ENCODE measurements around the gene ANKRD55. TPM values are rescaled to one million over a fixed set of nuclear protein-coding genes. Genes with fewer than 3 reads are reported as not detected.

ANKRD55 gene
- total RNA-seq, 4 donors from 2014 or later, result 0.09 TPM; not detected in 3

DNA sequence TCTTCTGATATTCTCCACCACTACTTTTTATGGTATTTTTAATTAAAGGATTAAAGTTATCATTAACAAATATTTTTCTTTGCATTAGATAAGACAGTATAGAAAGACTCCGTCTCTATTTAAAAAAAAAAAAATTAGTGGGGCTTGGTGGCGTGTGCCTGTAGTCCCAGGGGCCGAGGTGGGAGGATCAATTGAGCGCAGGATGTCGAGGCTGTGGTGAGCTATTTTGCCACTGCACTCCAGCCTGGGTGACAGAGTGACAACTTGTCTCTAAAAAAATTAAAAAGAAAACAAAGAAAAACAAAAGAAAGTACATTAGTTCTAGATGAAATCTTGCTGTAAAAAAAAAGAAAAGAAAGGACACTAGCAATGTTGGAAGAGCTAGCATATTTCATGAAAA is 141.0 kb downstream of the ANKRD55 start:
- no peak overlapping the region for H3K4me3 ChIP-seq
- intact Hi-C loops (cut with DNase I), result no loop called here
- H3K27me3 ChIP-seq, result no peaks in the 10 kb centered on the region
- no peaks in the 10 kb centered on the region for H3K9me3 ChIP-seq
- no peak overlapping the region for H3K27ac ChIP-seq
- H3K36me3 ChIP-seq, result no peaks in the 10 kb centered on the region
- WGBS, 2 donors, result 87 to 88% methylated on average over 5 of the region's 5 CpGs
- no peak for DNase-seq
- TF ChIP-seq, protein P1, sequence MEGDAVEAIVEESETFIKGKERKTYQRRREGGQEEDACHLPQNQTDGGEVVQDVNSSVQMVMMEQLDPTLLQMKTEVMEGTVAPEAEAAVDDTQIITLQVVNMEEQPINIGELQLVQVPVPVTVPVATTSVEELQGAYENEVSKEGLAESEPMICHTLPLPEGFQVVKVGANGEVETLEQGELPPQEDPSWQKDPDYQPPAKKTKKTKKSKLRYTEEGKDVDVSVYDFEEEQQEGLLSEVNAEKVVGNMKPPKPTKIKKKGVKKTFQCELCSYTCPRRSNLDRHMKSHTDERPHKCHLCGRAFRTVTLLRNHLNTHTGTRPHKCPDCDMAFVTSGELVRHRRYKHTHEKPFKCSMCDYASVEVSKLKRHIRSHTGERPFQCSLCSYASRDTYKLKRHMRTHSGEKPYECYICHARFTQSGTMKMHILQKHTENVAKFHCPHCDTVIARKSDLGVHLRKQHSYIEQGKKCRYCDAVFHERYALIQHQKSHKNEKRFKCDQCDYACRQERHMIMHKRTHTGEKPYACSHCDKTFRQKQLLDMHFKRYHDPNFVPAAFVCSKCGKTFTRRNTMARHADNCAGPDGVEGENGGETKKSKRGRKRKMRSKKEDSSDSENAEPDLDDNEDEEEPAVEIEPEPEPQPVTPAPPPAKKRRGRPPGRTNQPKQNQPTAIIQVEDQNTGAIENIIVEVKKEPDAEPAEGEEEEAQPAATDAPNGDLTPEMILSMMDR (IDR thresholded peaks at IDR 0.05), result no peak
- TF ChIP-seq POLR2A (IDR thresholded peaks at IDR 0.05), result no peak
- H3K4me1 ChIP-seq, result peaks cover 0 to 8% (median 0%) of the 10 kb centered on the region in 3 donors

DNA sequence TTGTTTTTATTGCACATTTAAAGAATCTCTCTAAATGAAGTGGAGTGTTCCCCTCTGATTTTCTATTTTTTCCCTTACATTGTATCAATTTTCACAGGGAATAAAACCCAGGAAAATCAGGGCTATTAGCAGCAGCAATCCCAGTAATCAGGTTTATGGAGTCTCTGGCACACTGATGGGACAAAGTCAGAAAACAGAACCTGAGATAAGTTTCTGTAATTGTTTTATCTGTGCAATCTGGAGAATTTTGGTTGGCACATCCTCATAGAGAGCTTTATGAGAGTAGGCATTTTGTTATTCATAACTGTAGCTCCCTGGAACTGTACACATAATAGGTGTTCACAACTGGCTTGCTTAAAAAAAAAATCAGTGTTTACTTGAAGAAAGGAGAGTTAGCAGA is 141.5 kb downstream of the ANKRD55 start:
- Histone ChIP-seq H3K9me3 (no peaks in the 10 kb centered on the region), H3K4me3 (no peak overlapping the region), H3K27ac (no peak overlapping the region), H3K4me1 (peaks cover 0 to 8% (median 0%) of the 10 kb centered on the region in 3 donors), H3K27me3 (no peaks in the 10 kb centered on the region), H3K36me3 (no peaks in the 10 kb centered on the region)
- no peak for DNase-seq
- intact Hi-C loops (cut with DNase I), result no loop called here
- TF ChIP-seq, protein P1 (IDR thresholded peaks at IDR 0.05), result no peak
- TF ChIP-seq POLR2A (IDR thresholded peaks at IDR 0.05), result no peak

DNA sequence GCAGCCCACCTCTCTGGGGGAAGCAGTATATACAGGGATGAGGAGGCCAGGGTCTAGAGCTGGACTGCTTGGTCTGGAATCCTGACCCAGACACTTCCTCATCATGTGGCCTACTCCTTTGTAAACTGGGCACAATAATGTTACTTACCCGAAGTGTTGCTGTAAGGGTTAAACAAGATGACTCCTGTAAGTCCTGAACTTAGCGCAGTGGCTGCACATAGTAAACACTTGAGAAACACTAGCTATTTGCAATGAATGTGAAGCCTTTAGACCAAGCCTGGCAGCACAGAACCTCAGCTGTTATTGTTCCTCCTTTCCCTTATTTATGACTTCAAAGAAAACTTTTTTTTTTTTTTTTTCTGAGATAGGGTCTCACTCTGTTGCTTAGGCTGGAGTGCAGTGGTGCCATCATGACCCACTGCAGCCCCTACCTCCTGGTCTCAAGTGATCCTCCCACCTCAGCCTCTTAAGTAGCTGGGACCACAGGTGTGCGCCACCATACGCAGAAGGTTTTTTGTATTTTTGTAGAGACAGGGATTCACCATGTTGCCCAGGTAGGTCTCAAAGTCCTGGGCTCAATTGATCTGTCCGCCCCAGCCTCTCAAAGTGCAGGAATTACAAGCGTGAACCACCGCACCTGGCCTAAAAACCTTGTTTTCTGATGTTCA is 142.2 kb downstream of the ANKRD55 start:
- H3K9me3 ChIP-seq, result no peaks in the 10 kb centered on the region
- no peaks in the 10 kb centered on the region for H3K27me3 ChIP-seq
- TF ChIP-seq, protein P1 (IDR thresholded peaks at IDR 0.05), result no peak
- TF ChIP-seq POLR2A (IDR thresholded peaks at IDR 0.05), result no peak
- no peak overlapping the region for H3K4me3 ChIP-seq
- no peaks in the 10 kb centered on the region for H3K36me3 ChIP-seq
- 95 to 97% methylated on average over 7 of the region's 7 CpGs for WGBS, 2 donors
- no peak for DNase-seq
- H3K4me1 ChIP-seq, result peaks cover 0 to 8% (median 0%) of the 10 kb centered on the region in 3 donors
- H3K27ac ChIP-seq, result no peak overlapping the region
- intact Hi-C loops (cut with DNase I), result no loop called here

DNA sequence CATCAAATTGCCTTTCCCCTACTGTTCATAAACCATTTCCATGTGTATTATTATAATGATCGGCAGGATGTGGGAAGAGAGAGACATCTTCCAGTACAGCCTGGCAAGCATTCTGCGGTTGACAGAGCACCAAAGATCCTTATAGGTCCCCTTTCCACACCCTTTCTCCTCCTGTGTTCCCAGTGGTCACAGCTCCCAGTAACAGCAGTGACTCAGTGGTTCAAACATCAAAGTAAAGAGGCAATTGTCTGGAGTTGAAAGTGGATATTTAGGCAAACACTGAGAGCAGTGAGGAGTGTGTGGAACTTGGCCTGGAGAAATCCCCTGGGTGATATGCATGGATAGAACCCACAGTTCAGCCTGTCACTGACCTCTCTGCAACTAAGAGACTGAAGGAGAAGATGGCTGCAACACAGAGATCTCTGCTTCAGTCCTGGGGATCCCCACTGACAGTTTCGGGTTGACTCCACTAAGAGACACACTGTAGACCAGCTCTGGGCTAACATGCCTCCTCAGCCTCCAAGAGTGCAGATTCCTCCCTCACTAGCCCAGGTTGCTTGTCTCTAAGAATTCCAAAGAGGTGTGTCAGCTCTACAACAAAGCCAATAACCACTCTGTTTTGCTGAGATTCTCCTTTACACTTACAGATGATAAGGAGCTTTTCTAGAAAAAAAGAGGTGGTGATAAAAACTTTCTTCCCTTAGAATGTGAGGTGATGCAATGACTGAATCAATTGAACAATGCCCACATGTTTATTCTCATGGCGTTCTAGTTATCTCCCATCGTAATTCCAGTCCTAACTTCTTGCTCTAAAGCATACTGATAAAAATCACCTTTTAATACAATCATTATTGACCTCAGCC is 143.9 kb downstream of the ANKRD55 start:
- DNase-seq, result no peak
- peaks cover 0 to 8% (median 0%) of the 10 kb centered on the region in 3 donors for H3K4me1 ChIP-seq
- H3K27me3 ChIP-seq, result no peaks in the 10 kb centered on the region
- no peak for TF ChIP-seq POLR2A (IDR thresholded peaks at IDR 0.05)
- TF ChIP-seq, protein P1 (IDR thresholded peaks at IDR 0.05), result no peak
- H3K4me3 ChIP-seq, result no peak overlapping the region
- 64% methylated on average over 5 of the region's 5 CpGs for WGBS, 2 donors
- no peaks in the 10 kb centered on the region for H3K9me3 ChIP-seq
- intact Hi-C loops (cut with DNase I), result no loop called here
- no peaks in the 10 kb centered on the region for H3K36me3 ChIP-seq
- H3K27ac ChIP-seq, result no peak overlapping the region

DNA sequence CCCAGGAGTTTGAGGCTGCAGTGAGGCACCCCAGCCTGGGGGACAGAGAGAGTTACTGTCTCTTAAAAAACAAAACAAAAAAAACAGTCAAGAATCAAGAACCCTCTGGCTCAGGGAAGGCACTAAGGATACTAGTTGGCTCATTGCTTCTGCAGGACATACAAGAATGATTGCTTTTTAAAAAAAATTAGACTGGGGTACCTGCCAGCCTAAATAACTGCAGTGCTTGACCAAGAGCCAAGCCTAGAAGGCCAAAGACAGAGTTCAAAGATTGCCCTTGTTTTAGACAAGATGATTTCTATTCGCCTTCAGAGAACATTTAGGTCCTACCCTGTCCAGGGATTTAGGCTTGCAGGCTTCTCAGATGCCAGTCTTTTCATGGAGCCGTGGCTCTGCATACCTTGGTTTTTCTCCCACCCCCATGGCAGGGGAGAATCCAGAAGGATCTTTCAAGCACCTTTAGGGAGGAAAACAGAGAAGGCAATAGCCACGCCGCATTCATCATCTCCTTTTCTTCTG is 144.6 kb downstream of the ANKRD55 start:
- TF ChIP-seq, protein P1 (IDR thresholded peaks at IDR 0.05), result no peak
- TF ChIP-seq POLR2A (IDR thresholded peaks at IDR 0.05), result no peak
- Histone ChIP-seq H3K4me3 (no peak overlapping the region), H3K4me1 (peaks cover 0 to 8% (median 0%) of the 10 kb centered on the region in 3 donors), H3K27ac (no peak overlapping the region), H3K27me3 (no peaks in the 10 kb centered on the region), H3K36me3 (no peaks in the 10 kb centered on the region), H3K9me3 (no peaks in the 10 kb centered on the region)
- intact Hi-C loops (cut with DNase I), result no loop called here
- 72 to 73% methylated on average over 4 of the region's 4 CpGs for WGBS, 2 donors
- DNase-seq, result no peak
